ENCODE results near the gene SCN5A.

The SCN5A gene

DNA sequence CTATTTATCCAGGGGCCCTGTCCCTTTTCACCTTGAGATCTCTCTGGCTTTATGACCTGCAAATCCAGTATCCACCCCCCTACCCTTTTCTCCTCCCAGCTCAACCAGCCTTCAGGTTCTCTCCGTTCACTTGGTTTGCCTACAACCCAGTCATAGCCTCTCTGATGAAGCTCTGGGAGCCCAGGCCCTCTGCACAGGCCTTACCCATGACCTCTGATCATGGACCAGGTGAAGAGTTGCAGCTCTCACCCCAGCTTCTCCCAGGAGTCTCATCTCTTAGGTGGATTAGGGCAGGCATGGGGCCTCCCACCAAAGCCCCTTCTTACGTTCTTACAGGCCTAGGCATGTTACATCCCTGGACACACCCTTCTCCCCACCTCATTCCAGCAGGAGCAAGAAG is 93.6 kb downstream of the SCN5A start:
- no peak for DNase-seq

GRCh38 chr3:38555149-38555840 is 94.2 kb downstream of the SCN5A start:
- DNase-seq: no peak

GRCh38 chr3:38554127-38554827 is 95.2 kb downstream of the SCN5A start:
- DNase-seq: no peak

DNA sequence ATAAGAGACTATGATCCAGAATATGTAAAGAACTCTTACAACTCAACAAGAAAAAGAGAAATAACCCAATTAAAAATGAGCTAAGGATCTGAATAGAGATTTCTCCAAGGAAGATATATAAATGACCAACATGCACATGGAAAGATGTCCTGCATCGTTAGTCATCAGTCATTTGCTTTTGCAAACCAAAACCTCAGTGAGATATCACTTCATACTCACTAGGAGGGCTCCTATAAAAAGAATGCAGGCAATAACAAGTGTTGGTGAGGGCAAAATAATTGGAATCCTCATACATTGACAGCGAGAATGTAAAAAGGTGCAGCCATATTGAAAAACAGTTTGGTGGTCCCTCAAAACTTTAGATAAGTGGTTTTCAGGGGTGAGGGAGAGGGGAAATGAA is 96.4 kb downstream of the SCN5A start:
- no peak for DNase-seq

DNA sequence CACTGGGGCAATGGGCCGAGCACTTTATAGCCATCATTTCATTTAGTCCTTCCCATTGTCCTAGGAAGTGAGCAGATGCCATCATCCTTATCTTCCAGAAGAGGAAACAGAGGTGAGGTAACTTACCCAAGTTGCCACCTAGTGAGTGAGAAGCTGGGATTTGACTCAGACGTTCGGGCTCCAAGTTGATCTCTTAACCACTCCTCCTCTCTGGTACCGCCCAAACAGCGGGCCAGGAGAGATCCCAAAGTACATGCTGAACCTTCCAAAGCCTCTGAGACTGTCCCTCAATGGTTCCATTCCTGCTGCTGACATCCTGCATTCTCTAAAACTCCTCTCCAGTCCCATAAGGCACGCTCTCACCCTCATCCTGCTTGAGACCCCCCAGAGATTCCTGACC is 97.1 kb downstream of the SCN5A start:
- DNase-seq: no peak

GRCh38 chr3:38551026-38551832 is 98.3 kb downstream of the SCN5A start:
- DNase-seq: no peak

DNA sequence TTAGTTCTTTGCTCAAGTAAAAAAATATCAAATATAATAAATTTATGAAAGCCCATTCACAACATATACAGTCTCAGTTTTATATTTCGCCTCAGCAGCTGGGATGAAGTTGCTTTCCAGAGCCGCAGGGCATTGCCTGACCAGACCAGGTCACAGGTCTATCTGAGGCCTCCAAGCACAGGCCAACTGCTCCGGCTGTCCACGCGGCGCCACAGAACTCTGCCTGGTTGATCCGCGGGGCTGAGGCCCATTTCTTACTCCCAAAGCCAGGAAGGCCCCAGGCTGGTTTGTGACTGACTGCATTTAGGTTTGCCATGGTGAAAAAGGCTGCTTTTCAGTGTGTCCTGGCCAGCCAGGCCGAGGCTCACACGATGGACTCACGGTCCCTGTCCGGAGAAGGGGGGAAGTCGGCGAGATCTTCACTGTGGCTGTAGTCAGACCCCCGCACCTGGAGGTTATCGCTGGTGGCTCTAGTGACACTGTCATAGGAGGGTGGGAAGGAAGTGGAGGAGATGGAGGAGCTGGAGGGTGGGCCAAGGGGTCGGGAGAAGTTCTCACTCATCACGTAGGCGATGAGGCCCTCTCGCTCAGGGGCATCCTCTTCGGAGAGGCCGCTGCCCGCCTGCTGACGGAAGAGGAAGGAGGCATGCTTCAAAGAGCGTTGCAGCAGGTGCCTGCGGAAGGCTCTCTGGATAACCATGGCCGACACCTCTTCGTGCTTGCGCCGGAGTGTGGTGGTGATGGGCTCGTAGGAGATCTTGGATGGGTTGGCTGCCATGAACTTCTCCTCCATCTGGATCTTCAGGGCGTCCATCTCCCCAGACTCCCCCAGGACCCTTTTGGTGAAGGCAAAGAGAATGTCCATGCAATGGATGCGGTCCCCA is 99.3 kb downstream of the SCN5A start:
- DNase-seq: no peak

DNA sequence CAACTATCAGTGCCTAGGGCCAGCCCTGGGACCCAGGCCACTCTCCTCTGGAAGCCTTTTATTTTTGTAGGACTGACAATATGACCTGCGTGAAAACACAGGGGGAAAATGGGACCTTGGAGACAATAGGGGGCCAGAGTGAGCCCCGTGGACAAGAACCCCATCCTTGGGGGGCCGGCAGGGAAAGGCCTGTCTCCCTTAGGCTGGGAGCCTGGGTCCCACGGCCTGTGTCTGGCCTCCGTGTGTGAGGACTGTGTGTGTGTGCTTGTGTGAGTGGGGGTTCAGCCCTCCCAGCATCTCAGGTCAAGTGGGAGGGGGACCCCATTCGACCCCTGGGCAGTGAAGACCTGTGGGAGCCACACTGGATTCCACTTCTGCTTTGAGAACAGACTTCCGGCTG is 100.0 kb downstream of the SCN5A start:
- DNase-seq: no peak

GRCh38 chr3:38549082-38549481 is 100.4 kb downstream of the SCN5A start:
- no peak for DNase-seq

- DNase-seq: no peak
Measured at GRCh38 chr3:38548154-38548931, 101.1 kb downstream of the SCN5A start.

- no peak for DNase-seq
Measured at GRCh38 chr3:38545983-38546382, 103.5 kb downstream of the SCN5A start.

- DNase-seq: no peak
Measured at GRCh38 chr3:38545550-38545949, 103.9 kb downstream of the SCN5A start.

- no peak for DNase-seq
Measured at GRCh38 chr3:38544926-38545325, 104.6 kb downstream of the SCN5A start.

DNA sequence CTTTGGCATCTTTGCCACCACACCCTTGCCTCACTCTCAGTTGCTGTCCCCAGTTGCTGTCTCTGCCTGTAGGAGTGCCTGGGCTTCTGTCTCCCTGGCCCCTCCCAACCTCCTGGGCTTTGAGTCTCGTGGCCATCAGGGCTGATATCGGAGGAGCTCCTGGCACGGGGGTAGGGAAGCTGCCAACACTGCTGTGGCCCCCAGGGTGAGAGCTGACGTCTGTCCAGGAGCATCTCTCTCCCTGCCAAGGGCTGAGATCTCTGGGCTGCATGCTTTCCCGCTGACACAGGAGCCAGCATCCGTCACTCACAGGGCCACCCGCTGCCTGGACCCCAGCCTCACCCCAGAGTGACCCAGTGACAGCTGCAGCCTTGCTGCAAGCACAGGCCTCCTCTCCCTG is 105.9 kb downstream of the SCN5A start:
- DNase-seq: no peak

DNA sequence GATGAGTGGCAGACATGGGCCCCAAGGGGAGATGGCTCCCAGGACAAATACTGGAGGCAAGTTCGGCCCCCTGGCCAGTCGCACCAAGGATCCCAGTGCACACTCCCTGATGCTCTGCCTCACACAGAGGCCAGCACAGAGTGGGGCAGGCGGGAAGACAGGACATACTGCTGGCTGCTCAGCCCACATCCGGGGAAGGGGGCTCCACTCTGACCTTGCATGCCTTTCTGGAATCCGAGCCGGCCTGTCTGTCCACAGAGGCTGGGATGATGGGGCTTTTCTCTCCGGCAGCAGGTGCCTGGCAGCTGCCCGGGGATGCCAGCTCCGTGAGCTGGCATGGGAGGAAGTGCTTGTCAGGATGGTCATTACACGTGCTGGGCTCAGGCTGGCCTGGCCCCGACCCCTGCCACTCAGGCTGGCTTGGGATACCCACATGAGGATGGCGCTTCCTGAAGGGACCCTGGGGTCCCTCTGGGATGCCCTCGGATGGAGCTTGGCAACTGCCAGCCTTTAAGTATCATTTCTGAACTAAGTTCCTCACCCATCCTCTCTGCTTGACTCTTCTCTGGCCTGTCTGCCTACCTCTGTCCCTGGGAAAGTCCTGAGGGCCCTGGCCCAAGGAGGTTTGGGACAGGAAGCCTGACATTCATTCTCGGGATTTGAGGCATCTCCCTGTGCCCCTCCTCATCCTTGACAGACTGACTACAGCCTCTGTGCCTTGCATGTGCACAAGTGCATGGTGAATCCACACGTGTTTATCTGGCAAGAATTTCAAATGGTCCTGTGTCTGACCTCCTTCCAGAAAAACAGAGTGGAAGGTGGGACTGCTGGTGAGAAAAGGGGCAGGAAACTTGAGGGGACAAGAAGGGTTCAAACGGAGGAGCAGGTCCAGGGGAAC is 106.8 kb downstream of the SCN5A start:
- no peak for DNase-seq

GRCh38 chr3:38541806-38542205 is 107.7 kb downstream of the SCN5A start:
- DNase-seq: no peak

DNA sequence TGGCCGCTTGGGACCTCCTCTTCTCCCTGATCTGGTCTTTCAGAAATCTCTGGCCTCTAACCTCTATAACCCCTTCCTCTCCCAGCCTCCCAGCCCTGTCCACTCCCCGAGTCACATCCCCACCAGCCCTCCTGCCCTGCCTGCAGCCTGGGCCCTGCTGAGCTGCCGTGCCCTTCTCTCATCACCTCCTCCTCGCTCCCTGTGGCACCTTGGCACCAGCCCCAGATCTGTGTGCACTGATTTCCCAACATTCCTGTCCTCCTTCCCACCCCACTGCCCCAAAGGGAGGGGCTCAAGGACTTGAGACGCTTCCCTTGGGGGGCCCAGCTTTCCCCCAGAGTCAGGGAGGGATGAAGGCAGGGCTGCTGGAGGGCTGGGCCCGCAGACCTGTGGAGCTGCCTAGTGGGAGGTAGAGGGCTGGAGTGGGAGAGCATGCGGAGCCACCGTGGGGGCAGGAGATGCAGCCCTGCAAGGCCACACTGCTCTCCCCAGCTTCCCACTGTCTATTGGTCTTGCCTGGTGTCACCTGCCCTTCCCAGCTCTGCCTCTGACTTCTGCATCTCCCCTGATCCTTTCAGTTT is 110.6 kb downstream of the SCN5A start:
- no peak for DNase-seq

- DNase-seq: no peak
Measured at GRCh38 chr3:38536671-38537070, 112.8 kb downstream of the SCN5A start.

GRCh38 chr3:38534604-38535003 is 114.9 kb downstream of the SCN5A start:
- DNase-seq: no peak

DNA sequence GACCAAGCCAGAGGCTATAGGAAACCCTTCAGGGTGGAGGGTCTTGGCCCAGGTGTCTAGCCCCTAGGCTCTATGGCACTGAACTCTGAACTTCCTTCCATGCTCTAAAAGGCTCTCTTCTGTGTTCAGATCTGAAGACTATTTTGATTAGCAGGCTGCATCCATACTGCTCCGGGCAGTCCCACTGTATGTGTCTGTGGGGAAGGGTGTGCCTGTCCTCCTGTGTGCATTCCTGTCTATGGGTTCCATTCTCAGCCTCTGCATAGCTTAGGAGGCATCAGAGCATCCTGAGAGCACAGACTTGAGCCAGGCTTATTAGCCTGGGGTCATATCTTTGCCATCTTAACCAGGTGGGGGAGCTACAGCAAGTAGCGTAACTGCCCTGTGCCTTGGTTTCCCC is 115.3 kb downstream of the SCN5A start:
- no peak for DNase-seq

Measured in activated CD8-positive, alpha-beta memory T cell treated with anti-CD3 and anti-CD28 coated beads, Interleukin-2, amount 50 U/mL, for 4 hours (primary cell).